Psoas muscle (tissue), 8 donors: ENCODE measurements around the gene MACROH2A2. TPM values are rescaled to one million over a fixed set of nuclear protein-coding genes. Genes with fewer than 3 reads are reported as not detected.
A peak's percentile ranks its signal among the peaks of the same experiment; 100 is the strongest.

Experiments
- ATAC-seq, 4 donors: fragments of 200-7000 bp; cut with Tn5 transposase; one replicate each; pipeline ENCODE4 v1.9.1; 2020; ENCODE audit warnings: moderate library complexity in 3 of 4, mild to moderate bottlenecking in 2 of 4
- DNase-seq, 2 donors: peaks; one replicate each; pipeline ENCODE4 v3.0.0-alpha.2; 2020
- H3K27ac ChIP-seq: fragments of 200-600 bp; one replicate; pipeline ENCODE4 v1.8.0; 2022
- H3K27me3 ChIP-seq, 3 donors: fragments of 200-600 bp in 1 of 3; one replicate each; pipeline versions ENCODE4 v1.6.1 to v1.8.0; 2013 to 2022; ENCODE audit warnings: low read length in 2 of 3, mild to moderate bottlenecking in 2 of 3, moderate library complexity in 1 of 3; ENCODE audit not compliant: insufficient read depth in 3 of 3
- H3K36me3 ChIP-seq, 2 donors: fragments of 200-600 bp in 1 of 2; one replicate each; pipeline versions ENCODE4 v1.6.1 to v1.8.0; 2013 to 2022; ENCODE audit warnings: low read depth in 1 of 2, mild to moderate bottlenecking in 1 of 2, moderate library complexity in 1 of 2; ENCODE audit not compliant: insufficient read depth in 1 of 2
- H3K4me1 ChIP-seq: fragments of 200-600 bp; one replicate; pipeline ENCODE4 v1.8.0; 2022
- H3K4me3 ChIP-seq: fragments of 200-600 bp; one replicate; pipeline ENCODE4 v1.8.0; 2022; ENCODE audit warnings: mild to moderate bottlenecking
- H3K9me3 ChIP-seq: fragments of 200-600 bp; one replicate; pipeline ENCODE4 v1.8.0; 2022
- WGBS, 3 donors: extraction: QIAGEN DNeasy Blood & Tissue Kit; methylation state at CpG; one replicate each; pipeline versions ENCODE4 v1.1.6 to v1.1.7; 2013; 5-methylcytosine and 5-hydroxymethylcytosine counted together
- intact Hi-C, 2 donors: fragments of 100-400 bp; cut with DNase I; formaldehyde crosslinking; loops; one replicate each; pipeline versions ENCODE4 v1.11.0 to v1.14.2; 2022
- polyA plus RNA-seq, 3 donors: library from polyadenylated mRNA; stranded (reverse); fragments of 200-250 nt; gene quantifications; one replicate each; pipeline ENCODE4 v1.2.3, GENCODE V29; 2013
- total RNA-seq, 4 donors: library from RNA; stranded (reverse); fragmentation: NEBNext Ultra II Directional in 2 of 4; extraction: Animal tissue kit (Norgen Biotek cat#: 25700) in 2 of 4; gene quantifications; one replicate each; pipeline versions ENCODE4 v1.2.1 to v1.2.4, GENCODE V29; 2021 to 2023
- TF ChIP-seq, protein P1 (sequence below): fragments of 200-600 bp; IDR thresholded peaks from one replicate; pipeline ENCODE4 v1.8.0; 2022; ENCODE audit warnings: antibody characterized with exemption
- donor health status: healthy with polysubstance abuse.
- donor health status: DM: no; HTN: no; CAD: no; lungs with moderate emphysema.
- donor health status: Bipolar disorder and iron deficiency.
- donor health status: healthy.
- donor health status: DM: yes; HTN: yes; CAD: no.
- donor health status: DM: no; HTN: no; CAD: no.
- donor health status: DM: no; HTN: no; CAD: no.
- donor health status: DM: yes; HTN: yes; CAD: no.

Gene MACROH2A2
- total and polyA plus RNA-seq, 7 donors: 3.0 to 7.2 (median 5.7) TPM

DNA sequence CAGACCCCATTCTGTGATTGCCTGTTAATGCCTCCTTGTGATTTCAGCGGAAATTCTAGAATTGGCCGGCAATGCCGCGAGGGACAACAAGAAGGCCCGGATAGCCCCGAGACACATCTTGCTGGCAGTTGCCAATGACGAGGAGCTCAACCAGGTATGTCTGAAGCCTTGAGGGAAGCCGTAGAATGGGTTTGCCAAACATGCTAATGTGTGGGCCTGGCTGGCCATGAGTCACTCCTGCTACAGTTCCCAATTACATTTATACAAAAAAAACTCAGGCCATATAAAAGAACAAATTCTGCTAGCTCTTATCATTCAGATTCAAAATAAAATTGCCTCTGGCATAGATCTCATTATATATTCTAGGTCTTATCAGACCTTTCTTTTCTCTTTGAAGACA, 37.4 kb downstream of the MACROH2A2 start:
- Histone ChIP-seq H3K27ac (no peak overlapping the region), H3K9me3 (no peaks in the 10 kb centered on the region), H3K4me3 (no peak overlapping the region), H3K36me3 (peaks cover 0 to 36% of the 10 kb centered on the region in 2 donors), H3K27me3 (no peaks in the 10 kb centered on the region), H3K4me1 (no peaks in the 10 kb centered on the region)
- intact Hi-C loops: no loop called here
- ATAC-seq (no peak), DNase-seq (no peak)
- WGBS, 3 donors: 95 to 99% (median 97%) methylated on average over 8 of the region's 8 CpGs
- TF ChIP-seq, protein P1, sequence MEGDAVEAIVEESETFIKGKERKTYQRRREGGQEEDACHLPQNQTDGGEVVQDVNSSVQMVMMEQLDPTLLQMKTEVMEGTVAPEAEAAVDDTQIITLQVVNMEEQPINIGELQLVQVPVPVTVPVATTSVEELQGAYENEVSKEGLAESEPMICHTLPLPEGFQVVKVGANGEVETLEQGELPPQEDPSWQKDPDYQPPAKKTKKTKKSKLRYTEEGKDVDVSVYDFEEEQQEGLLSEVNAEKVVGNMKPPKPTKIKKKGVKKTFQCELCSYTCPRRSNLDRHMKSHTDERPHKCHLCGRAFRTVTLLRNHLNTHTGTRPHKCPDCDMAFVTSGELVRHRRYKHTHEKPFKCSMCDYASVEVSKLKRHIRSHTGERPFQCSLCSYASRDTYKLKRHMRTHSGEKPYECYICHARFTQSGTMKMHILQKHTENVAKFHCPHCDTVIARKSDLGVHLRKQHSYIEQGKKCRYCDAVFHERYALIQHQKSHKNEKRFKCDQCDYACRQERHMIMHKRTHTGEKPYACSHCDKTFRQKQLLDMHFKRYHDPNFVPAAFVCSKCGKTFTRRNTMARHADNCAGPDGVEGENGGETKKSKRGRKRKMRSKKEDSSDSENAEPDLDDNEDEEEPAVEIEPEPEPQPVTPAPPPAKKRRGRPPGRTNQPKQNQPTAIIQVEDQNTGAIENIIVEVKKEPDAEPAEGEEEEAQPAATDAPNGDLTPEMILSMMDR: no peak

DNA sequence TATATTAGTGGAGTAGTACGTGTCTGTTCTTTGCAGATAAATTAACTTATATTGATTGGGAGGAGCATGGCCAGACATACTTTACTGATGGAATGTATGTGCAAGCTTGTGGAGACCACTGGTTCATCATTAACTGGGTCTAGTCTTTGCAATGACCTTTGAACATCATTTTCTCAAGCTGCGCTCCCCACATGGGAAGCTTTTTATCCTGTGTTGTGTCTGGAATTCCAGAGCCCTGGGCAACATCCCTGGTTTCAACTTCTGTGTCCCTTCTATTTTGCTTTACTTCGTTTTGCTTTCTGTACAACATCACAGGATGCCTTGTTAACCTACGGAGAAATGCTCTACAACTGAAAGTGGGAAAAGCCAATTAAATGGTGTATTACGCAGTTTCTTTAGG, 38.3 kb downstream of the MACROH2A2 start:
- Histone ChIP-seq H3K27me3 (no peaks in the 10 kb centered on the region), H3K4me1 (no peaks in the 10 kb centered on the region), H3K9me3 (no peaks in the 10 kb centered on the region), H3K4me3 (no peak overlapping the region), H3K27ac (no peak overlapping the region), H3K36me3 (peaks cover 0 to 37% of the 10 kb centered on the region in 2 donors)
- intact Hi-C loops: no loop called here
- DNase-seq: no peak
- ATAC-seq: no peak
- TF ChIP-seq, protein P1: no peak
- WGBS, 3 donors: 95 to 96% (median 96%) methylated on average over 5 of the region's 5 CpGs

DNA sequence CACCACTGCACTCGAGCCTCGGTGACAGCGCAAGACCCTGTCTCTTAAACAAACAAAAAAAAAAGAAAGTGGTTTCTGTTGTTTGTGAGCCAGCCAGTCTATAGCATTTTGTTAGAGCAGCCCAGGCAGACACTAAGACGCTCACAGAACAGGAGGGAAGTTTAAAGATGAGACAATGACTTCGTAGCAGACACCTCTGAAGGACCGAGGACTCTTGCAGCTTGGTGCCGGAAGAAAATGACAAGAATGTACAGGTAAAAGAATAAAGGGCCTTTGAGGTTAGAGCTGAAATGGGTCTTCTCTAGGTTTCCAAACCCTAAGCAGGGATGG, 39.7 kb downstream of the MACROH2A2 start:
- peaks cover 0 to 47% of the 10 kb centered on the region in 2 donors for H3K36me3 ChIP-seq
- intact Hi-C loops: no loop called here
- TF ChIP-seq, protein P1: no peak
- H3K27me3 ChIP-seq: no peaks in the 10 kb centered on the region
- no peaks in the 10 kb centered on the region for H3K9me3 ChIP-seq
- DNase-seq (no peak), ATAC-seq (no peak)
- 95 to 97% (median 95%) methylated on average over 7 of the region's 7 CpGs for WGBS, 3 donors
- H3K27ac ChIP-seq: no peak overlapping the region
- no peaks in the 10 kb centered on the region for H3K4me1 ChIP-seq
- no peak overlapping the region for H3K4me3 ChIP-seq

DNA sequence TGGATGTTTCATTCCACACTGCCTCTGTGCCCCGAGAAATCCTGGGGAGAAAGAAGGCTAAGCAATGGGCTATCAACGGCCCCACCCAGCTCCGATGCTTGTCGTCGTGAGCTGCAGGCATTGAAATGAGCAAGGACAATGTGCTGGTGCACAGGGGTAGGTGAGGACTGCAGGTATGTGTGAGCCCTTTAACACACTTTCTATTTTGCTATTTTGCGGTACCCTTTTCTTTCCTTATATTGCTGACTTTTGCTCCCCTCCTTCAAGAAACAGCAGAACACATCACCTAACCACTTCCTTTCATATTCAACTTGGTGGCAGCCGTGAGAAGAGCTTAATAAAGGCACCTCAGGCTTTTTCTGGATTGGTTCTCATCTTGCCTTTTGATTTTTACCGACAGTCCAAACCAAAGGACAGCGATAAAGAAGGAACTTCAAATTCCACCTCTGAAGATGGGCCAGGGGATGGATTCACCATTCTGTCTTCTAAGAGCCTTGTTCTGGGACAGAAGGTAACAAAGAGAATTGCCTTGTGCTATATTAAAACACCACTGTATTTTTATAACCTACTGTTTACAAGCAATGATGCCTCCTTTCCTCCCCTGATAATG, 40.8 kb downstream of the MACROH2A2 start:
- Histone ChIP-seq H3K4me3 (no peak overlapping the region), H3K9me3 (no peaks in the 10 kb centered on the region), H3K27ac (no peak overlapping the region), H3K36me3 (peaks cover 0 to 53% of the 10 kb centered on the region in 2 donors), H3K4me1 (no peaks in the 10 kb centered on the region), H3K27me3 (no peaks in the 10 kb centered on the region)
- DNase-seq (no peak), ATAC-seq (no peak)
- WGBS, 3 donors: 93 to 98% (median 94%) methylated on average over 9 of the region's 9 CpGs
- intact Hi-C loops: no loop called here
- TF ChIP-seq, protein P1: no peak

DNA sequence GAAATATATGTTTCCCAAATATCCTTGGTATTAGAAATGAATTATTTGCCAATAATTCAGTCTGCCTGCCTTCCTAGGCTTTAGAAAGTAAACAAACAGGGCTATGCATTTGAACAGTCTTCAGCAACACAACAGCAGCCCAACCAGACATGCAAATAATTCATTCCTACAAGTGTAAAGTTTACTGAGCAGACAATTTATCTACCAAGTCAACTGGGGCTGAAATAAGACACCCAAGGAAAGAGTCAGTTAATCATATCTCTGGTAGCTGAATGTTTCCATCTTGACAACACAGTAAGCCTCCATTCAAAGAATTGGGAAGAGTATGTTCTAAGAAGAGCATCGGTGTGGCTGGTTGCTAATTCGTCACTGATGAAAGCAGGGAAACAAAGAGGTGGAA, 41.6 kb downstream of the MACROH2A2 start:
- intact Hi-C loops: no loop called here
- peaks cover 0 to 61% of the 10 kb centered on the region in 2 donors for H3K36me3 ChIP-seq
- TF ChIP-seq, protein P1: no peak
- peak in 1 of 4 donors; percentile 19 for ATAC-seq
- no peaks in the 10 kb centered on the region for H3K27me3 ChIP-seq
- no peak for DNase-seq
- 29 to 60% (median 49%) methylated on average over 2 of the region's 2 CpGs for WGBS, 3 donors
- H3K9me3 ChIP-seq: no peaks in the 10 kb centered on the region
- H3K27ac ChIP-seq: no peak overlapping the region
- no peak overlapping the region for H3K4me3 ChIP-seq
- H3K4me1 ChIP-seq: no peaks in the 10 kb centered on the region
